ENCODE results near the gene MGLL. TPM values are rescaled to one million over a fixed set of nuclear protein-coding genes. Genes with fewer than 3 reads are reported as not detected.

Gene MGLL
- total and polyA plus RNA-seq, 4 experiments from 2014 or later: 0.77 to 4.8 (median 2.3) TPM

- POLR2A ChIA-PET (ENCODE audit: partially characterized antibody): no interaction called here
Measured at GRCh38 chr3:127858937-127859336, 36.6 kb upstream of the MGLL start.

GRCh38 chr3:127858521-127858920, 36.2 kb upstream of the MGLL start:
- ChIA-PET CTCF (ENCODE audit: partially characterized antibody) (no interaction called here), POLR2A (ENCODE audit: partially characterized antibody) (no interaction called here)
- no peak overlapping the region for H3K27ac Mint-ChIP-seq

More at GRCh38 chr3:127858937-127859336, 36.6 kb upstream of the MGLL start:
- intact Hi-C loops (cut with micrococcal nuclease): no loop called here
- H3K4me3 Mint-ChIP-seq: no peak overlapping the region
- H3K4me1 ChIP-seq (ENCODE audit: insufficient read depth, low read length): no peaks in the 10 kb centered on the region
- H3K36me3 Mint-ChIP-seq: no peaks in the 10 kb centered on the region
- H3K27ac ChIP-seq (ENCODE audit: low read depth, low read length): no peak overlapping the region
- no peak for DNase-seq
- no peak overlapping the region for H3K4me3 ChIP-seq (ENCODE audit: low read length in 2 of 2)
- no peaks in the 10 kb centered on the region for H3K9me3 ChIP-seq (ENCODE audit: control insufficient read depth in 1 of 2, low read length in 2 of 2)
- no peak overlapping the region for H3K27ac Mint-ChIP-seq
- H3K36me3 ChIP-seq (ENCODE audit: insufficient read depth, low read length): no peaks in the 10 kb centered on the region
- CTCF ChIA-PET (ENCODE audit: partially characterized antibody): no interaction called here
- peaks cover 0 to 3% (median under 1%) of the 10 kb centered on the region in 4 donors for H3K4me1 Mint-ChIP-seq
- H3K27me3 ChIP-seq (ENCODE audit: insufficient read depth, low read length): no peaks in the 10 kb centered on the region
- H3K27me3 Mint-ChIP-seq: peaks cover 0 to 1% of the 10 kb centered on the region in 2 donors
- no peaks in the 10 kb centered on the region for H3K9me3 Mint-ChIP-seq

GRCh38 chr3:127857333-127857732, 35.0 kb upstream of the MGLL start:
- no peaks in the 10 kb centered on the region for H3K27me3 ChIP-seq (ENCODE audit: insufficient read depth, low read length)
- DNase-seq: no peak
- no peak overlapping the region for H3K27ac ChIP-seq (ENCODE audit: low read depth, low read length)
- Mint-ChIP-seq H3K4me1 (peaks cover 0 to 3% (median under 1%) of the 10 kb centered on the region in 4 donors), H3K36me3 (no peaks in the 10 kb centered on the region), H3K27ac (no peak overlapping the region), H3K9me3 (no peaks in the 10 kb centered on the region), H3K27me3 (peaks cover 0 to 1% of the 10 kb centered on the region in 2 donors), H3K4me3 (no peak overlapping the region)
- H3K4me1 ChIP-seq (ENCODE audit: insufficient read depth, low read length): no peaks in the 10 kb centered on the region
- H3K4me3 ChIP-seq (ENCODE audit: low read length in 2 of 2): no peak overlapping the region
- ChIA-PET CTCF (ENCODE audit: partially characterized antibody) (no interaction called here), POLR2A (ENCODE audit: partially characterized antibody) (no interaction called here)
- no peaks in the 10 kb centered on the region for H3K9me3 ChIP-seq (ENCODE audit: control insufficient read depth in 1 of 2, low read length in 2 of 2)
- intact Hi-C loops (cut with micrococcal nuclease): no loop called here
- no peaks in the 10 kb centered on the region for H3K36me3 ChIP-seq (ENCODE audit: insufficient read depth, low read length)

More at GRCh38 chr3:127858521-127858920, 36.2 kb upstream of the MGLL start:
- intact Hi-C loops (cut with micrococcal nuclease): no loop called here
- no peaks in the 10 kb centered on the region for H3K36me3 ChIP-seq (ENCODE audit: insufficient read depth, low read length)
- peaks cover 0 to 3% (median under 1%) of the 10 kb centered on the region in 4 donors for H3K4me1 Mint-ChIP-seq
- H3K27ac ChIP-seq (ENCODE audit: low read depth, low read length): no peak overlapping the region
- H3K9me3 ChIP-seq (ENCODE audit: control insufficient read depth in 1 of 2, low read length in 2 of 2): no peaks in the 10 kb centered on the region
- no peak overlapping the region for H3K4me3 ChIP-seq (ENCODE audit: low read length in 2 of 2)
- H3K4me3 Mint-ChIP-seq: no peak overlapping the region
- no peaks in the 10 kb centered on the region for H3K9me3 Mint-ChIP-seq
- no peaks in the 10 kb centered on the region for H3K4me1 ChIP-seq (ENCODE audit: insufficient read depth, low read length)
- H3K36me3 Mint-ChIP-seq: no peaks in the 10 kb centered on the region
- no peak for DNase-seq
- H3K27me3 Mint-ChIP-seq: peaks cover 0 to 1% of the 10 kb centered on the region in 2 donors
- H3K27me3 ChIP-seq (ENCODE audit: insufficient read depth, low read length): no peaks in the 10 kb centered on the region

DNA sequence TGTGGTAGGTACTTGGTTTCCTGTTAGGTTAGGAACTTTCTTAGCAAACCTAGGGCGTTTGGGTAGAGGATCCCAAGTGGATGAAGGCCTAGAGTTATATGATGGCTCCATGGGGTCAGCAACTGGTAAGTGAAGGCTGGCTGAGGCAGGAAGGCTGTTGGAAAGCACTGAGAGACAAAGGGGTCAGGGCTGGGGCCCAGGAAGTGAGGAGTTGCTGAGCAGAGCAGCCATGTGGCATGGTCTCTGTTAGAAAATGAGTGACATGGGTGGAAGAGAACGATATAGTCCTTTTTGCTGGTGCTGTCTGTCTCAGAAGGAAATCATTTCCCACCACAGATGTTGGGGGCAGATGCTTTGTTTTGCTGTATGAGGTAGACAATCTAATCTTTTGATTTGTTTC, 34.5 kb upstream of the MGLL start:
- no peaks in the 10 kb centered on the region for H3K9me3 ChIP-seq (ENCODE audit: control insufficient read depth in 1 of 2, low read length in 2 of 2)
- H3K27me3 Mint-ChIP-seq: peaks cover 0 to 1% of the 10 kb centered on the region in 2 donors
- H3K9me3 Mint-ChIP-seq: no peaks in the 10 kb centered on the region
- peaks cover 0 to 3% (median under 1%) of the 10 kb centered on the region in 4 donors for H3K4me1 Mint-ChIP-seq
- H3K36me3 Mint-ChIP-seq: no peaks in the 10 kb centered on the region
- H3K4me1 ChIP-seq (ENCODE audit: insufficient read depth, low read length): no peaks in the 10 kb centered on the region
- intact Hi-C loops (cut with micrococcal nuclease): no loop called here
- H3K27me3 ChIP-seq (ENCODE audit: insufficient read depth, low read length): no peaks in the 10 kb centered on the region
- ChIA-PET CTCF (ENCODE audit: partially characterized antibody) (no interaction called here), POLR2A (ENCODE audit: partially characterized antibody) (no interaction called here)
- no peak for DNase-seq
- H3K27ac Mint-ChIP-seq: peak overlapping the region in 1 of 7 donors; percentile 7
- no peaks in the 10 kb centered on the region for H3K36me3 ChIP-seq (ENCODE audit: insufficient read depth, low read length)
- no peak overlapping the region for H3K4me3 ChIP-seq (ENCODE audit: low read length in 2 of 2)
- no peak overlapping the region for H3K27ac ChIP-seq (ENCODE audit: low read depth, low read length)
- no peak overlapping the region for H3K4me3 Mint-ChIP-seq

DNA sequence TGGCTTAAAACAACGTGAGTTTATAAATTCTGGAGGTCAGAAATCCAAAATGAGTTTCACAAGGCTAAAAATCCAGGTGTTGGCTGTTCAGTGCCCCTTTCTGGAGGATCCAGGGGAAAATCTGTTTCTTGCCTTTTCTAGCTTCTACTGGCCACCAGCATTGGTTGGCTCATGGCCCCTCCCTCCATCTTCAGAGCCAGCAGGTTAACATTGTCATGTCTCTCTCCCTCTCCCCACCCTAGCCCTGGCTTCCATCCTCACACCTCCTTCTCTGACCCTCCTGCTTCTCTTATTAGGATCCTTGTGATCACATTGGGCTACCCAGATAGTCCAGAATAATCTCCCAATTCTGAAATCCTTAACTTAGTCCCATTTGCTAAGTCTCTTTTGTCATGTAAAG, 32.9 kb upstream of the MGLL start:
- Histone ChIP-seq H3K27ac (ENCODE audit: low read depth, low read length) (no peak overlapping the region), H3K4me3 (ENCODE audit: low read length in 2 of 2) (no peak overlapping the region), H3K4me1 (ENCODE audit: insufficient read depth, low read length) (no peaks in the 10 kb centered on the region), H3K36me3 (ENCODE audit: insufficient read depth, low read length) (no peaks in the 10 kb centered on the region), H3K27me3 (ENCODE audit: insufficient read depth, low read length) (no peaks in the 10 kb centered on the region), H3K9me3 (ENCODE audit: control insufficient read depth in 1 of 2, low read length in 2 of 2) (no peaks in the 10 kb centered on the region)
- Mint-ChIP-seq H3K9me3 (no peaks in the 10 kb centered on the region), H3K4me1 (peaks cover 0 to 3% (median under 1%) of the 10 kb centered on the region in 4 donors), H3K27me3 (peaks cover 0 to 2% of the 10 kb centered on the region in 2 donors), H3K36me3 (no peaks in the 10 kb centered on the region), H3K27ac (no peak overlapping the region), H3K4me3 (no peak overlapping the region)
- ChIA-PET POLR2A (ENCODE audit: partially characterized antibody) (no interaction called here), CTCF (ENCODE audit: partially characterized antibody) (interaction anchor here (1.0 kb wide), 1 partner anchor 11 kb away, joined by 3 read pairs; no protein-coding TSS in a partner anchor)
- intact Hi-C loops (cut with micrococcal nuclease): no loop called here
- no peak for DNase-seq

GRCh38 chr3:127853681-127854080, 31.4 kb upstream of the MGLL start:
- no peak overlapping the region for H3K4me3 Mint-ChIP-seq
- H3K27ac ChIP-seq (ENCODE audit: low read depth, low read length): no peak overlapping the region
- H3K27ac Mint-ChIP-seq: no peak overlapping the region
- peaks cover 3% of the 10 kb centered on the region in 2 donors for H3K27me3 Mint-ChIP-seq
- intact Hi-C loops (cut with micrococcal nuclease): no loop called here
- CTCF ChIA-PET (ENCODE audit: partially characterized antibody): no interaction called here
- POLR2A ChIA-PET (ENCODE audit: partially characterized antibody): no interaction called here
- no peaks in the 10 kb centered on the region for H3K9me3 Mint-ChIP-seq
- no peaks in the 10 kb centered on the region for H3K27me3 ChIP-seq (ENCODE audit: insufficient read depth, low read length)
- peaks cover 0 to 3% (median under 1%) of the 10 kb centered on the region in 4 donors for H3K4me1 Mint-ChIP-seq
- H3K9me3 ChIP-seq (ENCODE audit: control insufficient read depth in 1 of 2, low read length in 2 of 2): no peaks in the 10 kb centered on the region
- H3K4me3 ChIP-seq (ENCODE audit: low read length in 2 of 2): no peak overlapping the region
- no peaks in the 10 kb centered on the region for H3K4me1 ChIP-seq (ENCODE audit: insufficient read depth, low read length)
- no peak for DNase-seq
- no peaks in the 10 kb centered on the region for H3K36me3 Mint-ChIP-seq
- H3K36me3 ChIP-seq (ENCODE audit: insufficient read depth, low read length): no peaks in the 10 kb centered on the region

DNA sequence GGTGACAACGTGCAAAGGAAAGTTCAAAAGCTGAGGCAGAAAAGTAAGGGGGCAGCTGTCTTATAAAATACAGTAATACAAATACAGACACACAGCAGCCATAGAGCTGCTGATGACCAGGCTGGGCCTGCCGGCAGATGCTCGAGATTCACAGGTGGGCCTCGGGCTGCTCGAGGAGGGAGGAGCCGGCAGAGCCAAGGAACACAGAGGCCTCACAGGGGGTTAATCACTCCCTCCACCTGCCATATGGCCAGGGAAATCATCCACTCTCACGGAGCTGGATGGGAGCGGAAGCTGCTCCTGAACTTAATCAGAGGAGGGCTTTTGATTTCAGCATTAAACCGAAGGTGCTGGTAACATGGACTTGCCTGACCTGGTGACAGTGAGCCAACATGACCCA, 29.6 kb upstream of the MGLL start:
- intact Hi-C loops (cut with micrococcal nuclease): no loop called here
- no peaks in the 10 kb centered on the region for H3K4me1 ChIP-seq (ENCODE audit: insufficient read depth, low read length)
- peaks cover 4 to 6% of the 10 kb centered on the region in 2 donors for H3K27me3 Mint-ChIP-seq
- DNase-seq: no peak
- H3K4me3 ChIP-seq (ENCODE audit: low read length in 2 of 2): no peak overlapping the region
- no peaks in the 10 kb centered on the region for H3K9me3 Mint-ChIP-seq
- H3K36me3 Mint-ChIP-seq: no peaks in the 10 kb centered on the region
- peaks cover 6% of the 10 kb centered on the region for H3K27me3 ChIP-seq (ENCODE audit: insufficient read depth, low read length)
- no peak overlapping the region for H3K27ac ChIP-seq (ENCODE audit: low read depth, low read length)
- no peaks in the 10 kb centered on the region for H3K36me3 ChIP-seq (ENCODE audit: insufficient read depth, low read length)
- peaks cover 0 to 3% (median under 1%) of the 10 kb centered on the region in 4 donors for H3K4me1 Mint-ChIP-seq
- H3K9me3 ChIP-seq (ENCODE audit: control insufficient read depth in 1 of 2, low read length in 2 of 2): no peaks in the 10 kb centered on the region
- no peak overlapping the region for H3K4me3 Mint-ChIP-seq
- CTCF ChIA-PET (ENCODE audit: partially characterized antibody): no interaction called here
- POLR2A ChIA-PET (ENCODE audit: partially characterized antibody): no interaction called here
- H3K27ac Mint-ChIP-seq: no peak overlapping the region

- Histone ChIP-seq H3K4me1 (ENCODE audit: insufficient read depth, low read length) (no peaks in the 10 kb centered on the region), H3K27ac (ENCODE audit: low read depth, low read length) (no peak overlapping the region), H3K27me3 (ENCODE audit: insufficient read depth, low read length) (peaks cover 6% of the 10 kb centered on the region), H3K4me3 (ENCODE audit: low read length in 2 of 2) (no peak overlapping the region), H3K9me3 (ENCODE audit: control insufficient read depth in 1 of 2, low read length in 2 of 2) (no peaks in the 10 kb centered on the region), H3K36me3 (ENCODE audit: insufficient read depth, low read length) (no peaks in the 10 kb centered on the region)
- Mint-ChIP-seq H3K4me3 (no peak overlapping the region), H3K9me3 (no peaks in the 10 kb centered on the region), H3K36me3 (no peaks in the 10 kb centered on the region), H3K4me1 (no peaks in the 10 kb centered on the region), H3K27me3 (peaks cover 7 to 8% of the 10 kb centered on the region in 2 donors), H3K27ac (no peak overlapping the region)
- ChIA-PET POLR2A (ENCODE audit: partially characterized antibody) (no interaction called here), CTCF (ENCODE audit: partially characterized antibody) (no interaction called here)
- intact Hi-C loops (cut with micrococcal nuclease): no loop called here
- no peak for DNase-seq
Measured at GRCh38 chr3:127849368-127849767, 27.1 kb upstream of the MGLL start.
